HG02678 (cell line): Measurements from ENCODE around the gene THAP4.

Experiments used
- ATAC-seq: cut with Tn5 transposase; IDR thresholded peaks from one replicate; pipeline ENCODE4 v1.9.1; 2021; ENCODE audit warnings: mild to moderate bottlenecking, moderate library complexity; ENCODE audit not compliant: unreplicated experiment

Gene THAP4

DNA sequence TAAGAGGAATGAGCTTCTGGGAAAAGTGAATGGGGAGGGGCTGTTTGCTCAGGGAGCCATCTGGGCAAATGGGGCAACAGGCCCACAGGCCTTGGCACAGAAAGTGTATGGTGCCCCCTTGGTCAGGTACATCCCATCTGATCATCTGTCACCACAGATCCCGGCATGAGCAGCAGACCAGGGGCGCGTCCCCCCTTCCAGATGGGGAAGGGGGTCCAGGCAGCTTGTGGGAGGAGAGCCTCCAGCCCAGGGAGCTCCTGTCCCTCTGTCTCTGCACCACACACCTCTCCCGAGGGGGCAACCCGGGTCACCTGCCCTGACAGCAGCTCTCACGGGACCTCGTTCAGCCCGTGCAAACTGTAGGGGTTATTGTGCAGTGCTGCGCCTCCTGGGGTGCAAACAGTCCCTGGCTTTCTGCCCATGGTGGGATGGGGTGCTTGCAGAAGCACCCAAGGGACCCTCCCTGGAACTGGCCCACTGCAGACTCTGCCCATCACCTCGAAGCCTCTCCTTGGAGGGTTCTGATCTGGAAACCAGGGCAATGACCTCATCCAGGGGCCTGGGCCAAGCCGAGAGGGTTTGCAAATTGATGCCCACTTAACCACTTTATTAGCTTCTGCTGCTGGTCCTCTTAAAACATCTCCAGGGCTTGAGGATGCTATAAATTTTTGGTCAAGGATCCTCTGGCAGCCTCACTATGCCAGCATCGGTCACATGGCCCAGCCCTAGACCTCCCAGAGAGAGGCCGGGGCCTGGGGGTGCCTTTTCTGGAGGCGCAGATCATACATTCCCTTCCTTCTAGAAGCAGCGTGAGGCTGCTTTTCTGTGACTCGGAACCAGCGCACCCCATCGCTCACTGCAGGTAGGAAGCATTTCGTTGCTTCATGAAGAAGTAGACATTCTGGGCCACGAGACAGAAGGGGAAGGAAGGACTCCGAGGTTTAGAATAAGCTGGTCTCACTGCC, 86.1 kb downstream of the THAP4 start:
- ATAC-seq: no peak

DNA sequence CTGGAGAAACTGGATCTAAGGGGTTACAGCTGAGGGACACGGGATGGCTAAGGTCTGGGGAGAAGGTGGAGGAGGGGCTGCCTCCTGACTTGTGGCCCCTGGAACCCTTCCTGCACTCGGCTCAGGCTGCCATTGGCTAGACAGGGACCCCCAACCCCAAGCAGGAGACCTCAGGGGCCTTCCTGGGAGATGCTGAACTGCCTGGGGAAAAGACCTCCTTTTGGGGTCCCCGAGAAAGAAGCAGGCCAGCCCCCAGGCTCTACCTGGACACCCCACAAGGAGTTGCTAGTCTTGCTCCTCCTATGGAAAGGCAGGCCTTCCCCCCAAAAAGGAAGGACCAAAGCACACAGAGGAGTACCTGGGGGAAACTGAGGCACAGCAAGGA, 88.5 kb downstream of the THAP4 start:
- ATAC-seq: no peak

DNA sequence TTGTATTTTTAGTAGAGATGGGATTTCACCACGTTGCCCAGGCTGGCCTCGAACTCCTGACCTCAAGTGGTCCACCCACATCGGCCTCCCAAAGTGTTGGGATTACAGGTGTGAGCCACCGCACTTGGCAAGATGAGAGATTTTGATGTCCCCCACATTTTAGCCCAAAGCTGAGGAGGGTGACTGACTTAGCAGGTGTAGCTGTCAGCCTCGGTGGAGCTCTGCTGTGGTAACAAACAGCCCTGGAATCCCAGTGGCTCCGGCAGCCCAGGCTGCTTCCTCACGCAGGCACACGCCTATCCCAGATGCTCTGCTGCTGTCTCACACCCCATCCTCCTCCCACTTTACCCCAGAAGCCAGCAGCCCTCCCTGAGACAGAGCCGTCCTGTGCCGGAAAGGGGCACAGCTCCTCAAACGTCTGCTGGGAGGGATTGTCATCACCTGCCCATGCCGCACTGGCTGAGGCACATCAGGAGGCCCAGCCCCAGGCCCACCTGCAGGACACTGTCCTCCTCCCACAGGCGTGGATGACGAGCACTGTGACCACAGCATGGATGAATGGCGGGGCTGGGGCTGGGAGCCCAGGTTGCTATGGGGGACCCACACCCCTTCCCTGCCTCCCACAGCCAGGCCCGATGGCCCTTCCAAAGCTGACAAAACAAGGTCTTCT, 89.0 kb downstream of the THAP4 start:
- no peak for ATAC-seq

DNA sequence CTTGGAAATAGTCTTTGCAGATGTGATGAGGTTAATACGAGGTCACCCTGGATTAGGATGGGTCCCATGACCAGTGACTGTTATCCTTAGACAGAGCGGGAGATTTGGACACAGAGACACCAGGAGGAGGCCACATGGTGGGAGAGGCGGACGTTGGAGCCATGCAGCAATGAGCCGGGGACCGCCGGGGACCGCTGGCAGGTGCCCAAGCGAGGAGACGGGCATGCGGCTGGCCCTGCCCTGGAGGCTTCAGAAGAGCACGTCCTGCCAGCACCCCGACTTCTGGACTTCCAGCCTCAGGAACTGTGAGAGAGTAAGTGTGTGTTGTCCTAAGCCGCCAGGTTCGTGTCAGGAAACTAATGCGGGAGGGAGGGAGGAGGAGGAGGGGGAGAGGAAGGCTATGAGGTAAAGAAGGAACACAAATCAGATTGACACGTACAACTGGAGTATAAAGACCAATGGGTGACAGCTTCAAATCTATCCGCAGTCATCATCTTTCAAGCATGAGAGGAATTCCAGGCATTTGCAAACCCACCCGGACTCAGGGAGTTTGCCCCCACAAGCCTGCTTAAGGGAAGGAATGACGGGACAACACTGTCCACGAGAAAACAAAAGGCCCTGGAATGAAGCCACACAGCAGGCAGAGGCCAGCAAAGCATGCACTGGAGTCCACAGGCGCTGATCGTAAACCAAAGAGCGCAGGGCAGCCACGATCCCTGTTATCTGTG, 90.0 kb downstream of the THAP4 start:
- no peak for ATAC-seq

DNA sequence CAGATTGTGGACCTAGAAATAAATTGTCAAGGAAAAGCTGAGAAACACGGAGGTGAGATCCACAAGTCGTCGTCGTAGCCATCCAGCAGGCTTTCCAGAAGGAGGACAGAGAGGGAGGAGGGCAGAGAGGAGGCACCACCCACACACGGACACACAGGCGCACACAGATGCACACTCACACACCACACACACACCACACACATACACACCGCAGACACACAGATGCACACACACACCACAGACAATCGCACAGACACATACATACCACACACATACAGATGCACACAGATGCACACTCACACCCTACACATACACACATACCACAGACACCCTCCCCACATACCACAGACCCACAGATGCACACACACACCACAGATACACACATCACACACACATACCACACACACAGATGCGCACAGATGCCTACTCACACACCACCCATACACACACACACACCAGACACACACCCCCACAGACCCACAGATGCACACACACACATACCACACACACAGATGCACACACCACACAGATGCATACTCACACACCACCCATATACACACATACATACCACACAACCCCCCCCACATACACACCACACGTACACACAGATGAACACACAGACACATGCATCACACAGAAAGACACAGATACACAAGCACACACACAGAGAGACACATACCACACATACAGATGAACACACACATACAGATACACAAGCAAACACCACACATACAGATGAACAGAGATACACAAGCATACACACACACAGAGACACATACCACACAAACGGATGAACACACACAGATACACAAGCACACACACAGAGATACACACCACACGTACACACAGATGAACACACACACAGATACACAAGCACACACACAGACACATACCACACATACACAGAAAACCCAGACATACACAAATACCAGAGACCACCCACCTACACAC, 91.2 kb downstream of the THAP4 start:
- no peak for ATAC-seq

DNA sequence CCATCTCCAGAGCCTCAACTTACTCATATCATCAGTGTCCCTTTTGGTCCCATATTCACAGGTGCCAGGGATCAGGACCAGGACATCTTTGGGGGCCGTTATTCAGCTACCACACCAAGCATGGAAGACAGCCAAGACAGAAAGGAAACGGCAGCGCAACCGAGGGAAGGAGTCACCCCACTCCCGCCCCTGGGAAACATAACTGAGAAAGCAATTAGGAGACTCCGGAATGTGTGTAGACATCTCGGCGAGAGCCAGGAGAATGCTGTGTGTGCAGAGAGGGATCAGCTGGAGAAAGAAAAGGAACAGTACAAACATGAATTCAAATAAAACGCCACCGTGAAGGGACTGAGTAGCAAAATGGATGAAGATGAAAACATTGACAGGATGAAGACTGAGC, 91.9 kb downstream of the THAP4 start:
- no peak for ATAC-seq

DNA sequence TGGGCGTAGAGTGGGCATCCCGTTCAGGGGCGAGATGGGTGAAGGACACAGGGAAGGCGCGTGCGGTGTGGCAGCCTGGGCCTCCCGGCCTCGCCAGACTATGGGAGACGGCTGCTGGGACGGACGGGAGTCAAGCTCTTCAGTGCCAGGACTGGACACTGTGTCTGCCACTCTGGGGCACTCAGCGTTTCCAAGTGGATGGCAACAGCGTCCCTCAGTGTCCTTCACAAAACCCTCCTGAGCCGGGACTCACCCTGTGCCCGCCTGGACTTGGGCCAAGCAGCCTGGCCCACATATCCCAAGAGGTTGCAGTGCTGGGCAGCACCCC, 94.7 kb downstream of the THAP4 start:
- ATAC-seq: no peak

DNA sequence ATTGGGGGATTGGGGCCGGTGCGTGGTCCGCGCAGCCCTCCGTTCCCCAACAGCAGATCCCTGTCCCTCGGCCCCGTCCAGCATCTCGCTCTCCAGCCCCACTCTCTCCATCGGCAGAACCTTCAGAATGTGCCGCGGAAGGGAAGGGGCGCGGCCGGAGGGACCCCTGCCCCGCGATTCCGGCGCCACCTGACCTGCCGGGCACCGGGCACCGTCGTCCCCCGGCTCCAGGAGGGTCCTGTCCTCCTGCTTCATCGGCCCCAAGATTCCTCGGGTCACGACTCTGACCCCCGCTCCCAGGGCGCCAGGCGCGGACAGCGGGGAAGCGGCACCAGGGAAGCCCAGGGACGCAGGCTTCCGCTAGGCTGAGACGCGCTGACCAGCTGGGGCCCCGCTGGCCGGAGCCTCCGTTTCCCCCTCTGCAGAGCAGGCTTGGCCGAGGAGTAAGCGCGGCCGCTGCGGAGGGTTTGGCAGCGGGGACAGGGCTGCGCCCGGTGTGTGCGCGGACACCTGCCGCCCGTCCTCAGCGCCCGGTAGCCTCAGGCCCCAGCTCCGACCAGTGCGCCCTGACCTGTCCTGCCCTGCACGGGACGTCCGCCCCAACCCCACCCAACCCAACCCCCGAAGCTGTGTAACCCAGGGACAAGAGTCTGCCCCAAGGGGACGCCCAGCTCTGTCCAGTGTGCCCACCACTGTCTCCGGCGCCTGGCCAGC, 95.2 kb downstream of the THAP4 start:
- no peak for ATAC-seq

DNA sequence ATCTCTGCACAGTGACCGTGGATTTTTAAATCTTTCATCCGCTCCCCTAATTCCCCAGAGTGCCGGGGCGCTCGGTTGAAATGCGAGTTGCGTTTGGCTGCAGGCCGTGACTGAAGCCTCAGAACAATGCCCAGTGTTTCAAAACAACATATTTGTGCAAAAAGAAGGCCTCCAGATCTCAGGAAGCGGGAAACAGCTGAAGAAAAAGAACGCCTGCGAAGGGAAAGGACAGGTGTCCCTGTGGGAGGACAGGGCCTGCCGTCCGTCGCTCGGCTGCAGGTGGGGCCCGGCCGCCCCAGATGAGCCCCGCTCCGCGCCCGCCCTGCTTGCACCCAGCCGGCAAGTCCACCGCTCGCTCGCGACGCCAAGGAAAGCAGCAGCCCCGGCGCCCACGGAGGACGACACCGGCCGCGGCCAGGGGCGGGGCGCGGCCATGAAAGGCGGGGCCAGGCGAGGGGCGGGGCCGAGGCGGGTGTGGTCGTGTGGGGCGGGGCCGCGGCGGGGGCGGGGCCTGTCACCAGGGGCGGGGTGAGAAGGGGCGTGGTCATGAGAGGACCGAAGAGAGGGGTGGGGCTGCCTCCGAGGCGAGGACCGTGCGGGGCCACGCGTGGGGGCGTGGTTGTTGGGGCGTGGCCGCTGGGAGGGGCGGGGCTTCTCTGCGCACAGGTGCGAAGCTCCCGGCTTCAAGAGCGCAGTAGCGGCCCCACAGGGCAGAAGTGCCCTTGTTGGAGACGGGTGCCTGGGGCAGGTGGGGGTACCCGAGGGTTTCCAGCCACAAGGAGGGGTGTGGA, 96.0 kb downstream of the THAP4 start:
- ATAC-seq: no peak

DNA sequence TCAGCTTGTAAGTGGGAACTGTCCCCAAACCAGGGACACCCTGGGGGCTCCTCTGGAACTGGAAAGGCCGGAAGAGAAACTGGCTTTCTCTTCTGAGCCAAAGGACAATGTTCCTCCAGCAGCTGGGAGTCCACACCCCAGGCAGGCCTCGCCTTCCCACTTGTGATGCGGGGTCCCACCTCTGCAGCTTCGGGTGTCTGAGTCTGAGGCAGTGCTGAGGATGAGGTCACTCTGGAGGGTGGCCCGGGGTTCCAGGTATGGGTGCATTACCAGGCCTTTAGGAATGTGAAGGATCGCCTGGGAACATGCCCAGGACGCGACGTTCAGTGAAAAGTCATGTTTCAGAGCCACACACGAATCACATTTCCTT, 96.6 kb downstream of the THAP4 start:
- no peak for ATAC-seq

DNA sequence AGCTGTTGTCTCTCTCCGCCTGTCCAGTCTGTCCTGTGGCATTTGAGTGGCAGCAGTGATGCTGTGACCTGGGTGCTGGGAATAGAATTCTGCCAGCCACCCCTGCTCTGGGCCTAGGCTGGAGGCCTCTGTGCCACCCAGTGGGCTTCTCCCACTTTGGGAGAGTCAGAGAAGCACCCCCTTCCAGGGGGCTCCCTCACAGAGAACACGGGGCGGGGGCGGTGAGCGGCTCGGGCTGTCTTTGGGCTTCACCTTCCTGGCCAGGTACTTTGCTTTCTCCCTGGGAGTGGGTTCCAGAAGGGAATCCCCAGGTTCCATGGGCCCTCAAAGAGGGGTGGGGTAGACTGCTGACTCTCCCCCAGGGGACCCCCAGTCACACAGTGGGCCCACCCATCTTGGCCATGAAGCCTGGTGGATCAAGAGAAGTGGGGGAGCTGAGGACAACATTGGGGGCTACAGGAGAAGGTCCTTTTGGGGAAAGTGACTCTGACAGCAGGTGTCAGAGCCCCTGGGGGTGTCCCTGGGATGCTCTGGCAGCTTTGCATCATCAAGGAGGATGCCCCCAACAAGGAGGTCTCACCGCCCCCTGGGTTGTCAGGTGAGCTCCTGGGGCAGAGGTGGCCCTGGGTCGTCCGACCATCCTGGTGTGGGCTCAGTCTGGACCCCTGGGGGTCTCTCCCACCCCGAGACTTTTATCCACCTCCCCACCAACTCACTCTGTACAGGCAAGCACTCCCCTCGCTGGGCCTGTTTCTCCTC, 97.2 kb downstream of the THAP4 start:
- ATAC-seq: no peak

DNA sequence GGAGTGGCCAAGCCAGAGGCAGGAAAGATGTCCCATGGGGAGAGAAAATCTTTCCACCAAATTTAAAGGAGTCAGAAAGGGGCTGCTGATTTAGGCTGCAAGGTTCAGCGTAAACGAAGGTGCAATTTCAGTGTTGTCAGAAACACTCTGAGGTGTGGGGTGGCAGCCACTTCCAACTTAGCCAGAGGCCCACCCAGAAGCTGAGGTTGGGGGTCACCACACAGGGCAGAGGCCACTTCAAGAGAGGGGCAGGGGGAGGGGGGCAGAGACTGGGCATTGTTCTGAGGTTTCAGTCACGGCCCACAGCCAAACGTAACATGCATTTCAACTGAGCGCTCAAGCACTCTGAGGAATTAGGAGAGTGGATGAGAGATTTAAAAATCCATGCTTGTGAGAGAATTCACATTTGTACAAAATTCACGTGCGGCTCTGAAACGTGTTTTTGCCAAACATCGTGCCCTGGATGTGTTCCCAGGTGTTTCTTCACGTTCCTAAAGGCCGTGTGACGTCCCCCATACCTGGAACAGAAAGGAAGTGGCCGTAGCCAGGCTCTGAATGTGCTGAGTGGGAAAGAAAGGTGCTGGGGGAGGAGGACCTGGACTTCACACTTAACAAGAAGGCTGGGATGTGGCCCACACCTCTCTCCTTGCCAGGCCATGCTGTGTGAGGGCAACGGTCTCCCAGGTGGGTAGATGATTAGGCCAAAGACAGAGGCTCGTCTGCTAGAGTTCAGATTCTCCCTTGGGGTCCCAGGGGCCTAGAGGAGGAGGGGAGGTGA, 97.9 kb downstream of the THAP4 start:
- no peak for ATAC-seq

DNA sequence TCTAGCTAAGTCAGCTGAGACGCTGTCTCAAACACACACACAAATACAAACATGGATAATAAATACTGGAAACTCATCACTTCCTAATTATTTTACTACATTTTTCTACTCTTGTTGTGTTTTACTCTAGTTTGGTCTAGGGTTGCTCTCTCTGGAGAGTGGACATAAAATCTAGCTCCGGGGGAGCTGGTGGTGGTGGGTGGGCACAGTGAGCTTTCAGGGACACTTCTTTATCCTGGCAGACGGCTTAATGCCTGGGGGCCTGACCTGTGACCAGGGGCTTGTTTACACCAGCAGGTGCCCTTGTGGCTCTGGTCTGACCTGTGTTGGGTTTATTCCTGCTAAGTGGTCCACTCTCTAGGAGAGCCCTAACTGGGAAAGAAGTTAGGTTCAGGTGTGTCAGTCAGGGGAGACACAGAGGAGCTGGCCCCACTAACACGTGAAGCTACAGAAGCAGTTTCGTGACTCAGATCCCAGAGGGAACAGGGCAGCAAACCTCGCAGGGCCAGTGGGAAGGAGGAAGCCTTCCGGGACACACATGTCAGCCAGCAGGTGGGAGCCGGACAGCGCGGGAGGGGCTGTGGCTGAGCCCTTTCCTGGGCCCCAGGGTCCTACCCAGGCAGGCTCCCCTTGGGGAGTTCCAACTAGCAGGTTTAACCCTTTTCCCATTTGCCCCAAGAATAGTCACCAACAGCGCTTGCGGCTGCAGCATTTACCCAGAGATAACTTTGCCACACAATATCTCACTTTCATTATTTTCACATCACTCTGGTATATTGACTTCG, 100.9 kb downstream of the THAP4 start:
- no peak for ATAC-seq

DNA sequence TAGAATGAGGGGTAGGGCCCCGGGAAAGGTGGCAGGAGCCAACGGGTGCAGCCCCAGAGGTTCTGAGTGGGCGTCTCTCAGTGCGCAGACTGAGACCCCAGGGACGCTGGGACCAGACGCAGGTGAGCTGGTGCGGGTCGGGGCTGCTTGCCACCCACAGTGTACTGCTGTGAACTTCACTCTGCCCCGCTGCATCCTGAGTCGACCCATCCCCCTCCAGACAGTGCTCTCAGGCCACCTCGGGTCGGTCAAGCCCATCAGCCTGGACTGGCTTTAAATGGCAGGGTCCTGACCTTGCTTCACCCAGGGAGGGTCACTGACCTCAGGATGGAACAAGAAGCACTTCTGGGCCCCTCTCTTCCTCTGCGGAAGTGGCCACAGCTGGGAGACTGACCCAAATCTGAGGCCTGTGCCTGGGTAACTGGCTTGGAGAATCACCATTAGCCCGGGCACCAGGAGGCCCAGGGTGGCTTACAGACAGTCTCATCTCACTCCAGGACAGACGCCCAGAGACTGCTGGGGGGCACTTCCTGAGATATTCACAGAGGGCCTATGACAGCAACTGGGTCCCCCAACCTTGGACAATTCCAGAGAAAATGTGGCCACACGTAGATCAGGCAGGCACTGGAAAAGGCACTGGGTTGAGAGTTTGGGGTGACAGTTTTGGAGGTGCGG, 102.1 kb downstream of the THAP4 start:
- no peak for ATAC-seq
